IMR-90 (cell line): ENCODE data around the gene ZNF878. TPM values are rescaled to one million over a fixed set of nuclear protein-coding genes. Genes with fewer than 3 reads are reported as not detected.

Experiments used
- ATAC-seq: fragments of 200-7000 bp; cut with Tn5 transposase; 2 replicates; pipeline ENCODE4 v1.9.1; 2020; ENCODE audit warnings: low read depth, mild to moderate bottlenecking, moderate library complexity
- BruUV-seq: library from RNA; stranded (reverse); fragments of 400-500 nt; replicated peaks from 2 replicates; lab custom pipeline; 2021; lab: Mats Ljungman, UMichigan
- CTCF ChIA-PET: fragments of 300-600 bp; formaldehyde crosslinking; extraction: SDS; loops from one replicate; lab custom pipeline; 2021; ENCODE audit warnings: antibody characterized with exemption; lab: Yijun Ruan, JAX
- POLR2A ChIA-PET: fragments of 300-600 bp; sonication (Branson Sonifier 250); formaldehyde crosslinking; loops from one replicate; lab custom pipeline; 2022; ENCODE audit warnings: antibody characterized with exemption; ENCODE audit not compliant: unreplicated experiment; lab: Charles Lee
- DNase-seq: peaks from one replicate; pipeline ENCODE4 v3.0.0; 2013
- H2AFZ ChIP-seq: replicated peaks from 2 replicates; pipeline ENCODE3; 2013; ENCODE audit warnings: low read length, mild to moderate bottlenecking; ENCODE audit not compliant: poor library complexity
- H2AK5ac ChIP-seq: 2 replicates; pipeline ENCODE4 v1.6.1; 2013; ENCODE audit warnings: low read depth, low read length, inconsistent platforms
- H2AK9ac ChIP-seq: replicated peaks from 2 replicates; pipeline ENCODE3; 2013; ENCODE audit warnings: mild to moderate bottlenecking, low read depth, low read length, moderate library complexity; ENCODE audit not compliant: poor library complexity
- H2BK120ac ChIP-seq: 2 replicates; pipeline ENCODE4 v1.6.1; 2013; ENCODE audit warnings: low read depth, low read length, inconsistent platforms
- H2BK15ac ChIP-seq: 3 replicates; pipeline ENCODE4 v1.6.1; 2013; ENCODE audit warnings: low read depth, low read length, inconsistent platforms
- H2BK20ac ChIP-seq: 2 replicates; pipeline ENCODE4 v1.6.1; 2013; ENCODE audit warnings: low read depth, mild to moderate bottlenecking, inconsistent platforms, low read length, moderate library complexity
- H2BK5ac ChIP-seq: 2 replicates; pipeline ENCODE4 v1.6.1; 2013; ENCODE audit warnings: mild to moderate bottlenecking, low read depth, low read length, inconsistent platforms; ENCODE audit not compliant: poor library complexity, severe bottlenecking
- H3K14ac ChIP-seq: replicated peaks from 2 replicates; pipeline ENCODE4 v1.6.1; 2013; ENCODE audit warnings: low read depth, low read length, inconsistent platforms
- H3K18ac ChIP-seq: 2 replicates; pipeline ENCODE4 v1.6.1; 2013; ENCODE audit warnings: low read depth, low read length, control low read depth
- H3K23ac ChIP-seq: 2 replicates; pipeline ENCODE4 v1.6.1; 2013; ENCODE audit warnings: low read depth, low read length, inconsistent platforms
- H3K27ac ChIP-seq: 2 replicates; pipeline ENCODE4 v1.5.1; 2013; ENCODE audit warnings: mild to moderate bottlenecking, control low read depth, low read length; ENCODE audit not compliant: insufficient read depth
- H3K27me3 ChIP-seq: 2 replicates; pipeline ENCODE4 v1.6.1; 2013; ENCODE audit warnings: low read length; ENCODE audit not compliant: control insufficient read depth, insufficient read depth
- H3K36me3 ChIP-seq: 2 replicates; pipeline ENCODE4 v1.6.1; 2013; ENCODE audit warnings: low read length, mixed read lengths; ENCODE audit not compliant: control insufficient read depth, insufficient read depth
- H3K4ac ChIP-seq: 2 replicates; pipeline ENCODE4 v1.6.1; 2013; ENCODE audit warnings: low read depth, low read length, inconsistent platforms
- H3K4me1 ChIP-seq: 2 replicates; pipeline ENCODE4 v1.6.1; 2013; ENCODE audit warnings: low read length, mixed read lengths; ENCODE audit not compliant: control insufficient read depth, insufficient read depth
- H3K4me2 ChIP-seq: 2 replicates; pipeline ENCODE4 v1.6.1; 2013; ENCODE audit warnings: low read depth, mild to moderate bottlenecking, control low read depth, low read length, moderate library complexity
- H3K4me3 ChIP-seq: 2 replicates; pipeline ENCODE4 v1.5.1; 2013; ENCODE audit warnings: low read depth, mild to moderate bottlenecking, control low read depth, low read length, moderate library complexity; ENCODE audit not compliant: insufficient read depth
- H3K56ac ChIP-seq: 2 replicates; pipeline ENCODE4 v1.6.1; 2013; ENCODE audit warnings: low read length, inconsistent platforms; ENCODE audit not compliant: insufficient read depth; ENCODE audit errors: extremely low read depth
- H3K79me1 ChIP-seq, 2 experiments: 2 replicates each; pipeline ENCODE4 v1.6.1; 2013; ENCODE audit warnings: low read length in 2 of 2, inconsistent platforms in 1 of 2, low read depth in 1 of 2
- H3K9ac ChIP-seq: 2 replicates; pipeline ENCODE4 v1.6.1; 2013; ENCODE audit warnings: low read depth, low read length, control low read depth
- H3K9me1 ChIP-seq: 2 replicates; pipeline ENCODE4 v1.6.1; 2013; ENCODE audit warnings: low read length, inconsistent platforms; ENCODE audit not compliant: insufficient read depth
- H3K9me3 ChIP-seq: 2 replicates; pipeline ENCODE4 v1.6.1; 2013; ENCODE audit warnings: low read length; ENCODE audit not compliant: control insufficient read depth, insufficient read depth
- H4K20me1 ChIP-seq: 2 replicates; pipeline ENCODE4 v1.6.1; 2013; ENCODE audit warnings: low read length, inconsistent platforms; ENCODE audit not compliant: insufficient read depth
- H4K5ac ChIP-seq: 2 replicates; pipeline ENCODE4 v1.6.1; 2013; ENCODE audit warnings: mild to moderate bottlenecking, low read depth, low read length, control low read depth
- H4K8ac ChIP-seq, 2 experiments: 2 replicates each; pipeline ENCODE4 v1.6.1; 2013; ENCODE audit warnings: low read depth in 2 of 2, low read length in 2 of 2, control low read depth in 1 of 2, inconsistent platforms in 1 of 2
- H4K91ac ChIP-seq: 2 replicates; pipeline ENCODE4 v1.6.1; 2013; ENCODE audit warnings: low read depth, low read length, inconsistent platforms; ENCODE audit not compliant: insufficient read depth
- BHLHE40 ChIP-seq: fragments of 150-350 bp; IDR thresholded peaks from 2 replicates; pipeline ENCODE4 v1.6.1; 2016; ENCODE audit warnings: mild to moderate bottlenecking, low read depth, low read length
- CEBPB ChIP-seq: IDR thresholded peaks from 2 replicates; pipeline ENCODE4 v1.6.1; 2012; ENCODE audit warnings: low read depth, low read length, improper control_type of control experiment
- CHD1 ChIP-seq: IDR thresholded peaks from 2 replicates; pipeline ENCODE4 v1.6.1; 2012; ENCODE audit warnings: low read depth, low read length, improper control_type of control experiment
- MAFK ChIP-seq: IDR thresholded peaks from 2 replicates; pipeline ENCODE4 v1.6.1; 2012; ENCODE audit warnings: low read depth, low read length, improper control_type of control experiment
- MAZ ChIP-seq: IDR thresholded peaks from 2 replicates; pipeline ENCODE4 v1.6.1; 2012; ENCODE audit warnings: low read depth, mild to moderate bottlenecking, low read length, improper control_type of control experiment, moderate library complexity, borderline replicate concordance
- NFE2L2 ChIP-seq: fragments of 150-350 bp; IDR thresholded peaks from 2 replicates; pipeline ENCODE4 v1.6.1; 2016; ENCODE audit warnings: low read depth, mild to moderate bottlenecking, low read length
- POLR2A ChIP-seq: IDR thresholded peaks from 2 replicates; pipeline ENCODE4 v1.6.1; 2012; ENCODE audit warnings: mild to moderate bottlenecking, low read depth, low read length
- RAD21 ChIP-seq: IDR thresholded peaks from 2 replicates; pipeline ENCODE4 v1.6.1; 2012; ENCODE audit warnings: low read length, improper control_type of control experiment
- RCOR1 ChIP-seq: IDR thresholded peaks from 2 replicates; pipeline ENCODE4 v1.6.1; 2012; ENCODE audit warnings: mild to moderate bottlenecking, low read length, improper control_type of control experiment; ENCODE audit not compliant: insufficient replicate concordance
- RFX5 ChIP-seq: IDR thresholded peaks from 2 replicates; pipeline ENCODE4 v1.8.0; 2012; ENCODE audit warnings: low read depth, mild to moderate bottlenecking, low read length, moderate library complexity
- SMC3 ChIP-seq: fragments of 150-350 bp; IDR thresholded peaks from 2 replicates; pipeline ENCODE4 v1.6.1; 2016; ENCODE audit warnings: low read depth, mild to moderate bottlenecking, antibody characterized with exemption, low read length, moderate library complexity
- WGBS, 2 experiments: methylation state at CpG; one replicate each; pipeline versions ENCODE4 v1.1.5 to v1.1.7; 2013; ENCODE audit warnings: missing lambda C conversion rate in 2 of 2; ENCODE audit not compliant: insufficient read length in 1 of 2; ENCODE audit errors: extremely low coverage in 2 of 2; 5-methylcytosine and 5-hydroxymethylcytosine counted together
- dilution Hi-C: fragments of 300-500 bp; cut with HindIII; formaldehyde crosslinking; loops from one replicate; pipeline ENCODE4 v1.14.3; 2018; ENCODE audit warnings: low sequenced_read_pairs; ENCODE audit not compliant: unreplicated experiment
- in situ Hi-C: fragments of 300-500 bp; cut with MboI; formaldehyde crosslinking; loops from 3 replicates; pipeline ENCODE4 v1.14.3; 2019; ENCODE audit warnings: low sequenced_read_pairs, inconsistent platforms, mixed read lengths
- intact Hi-C: fragments of 100-400 bp; cut with micrococcal nuclease; formaldehyde crosslinking; loops from 2 replicates; pipeline ENCODE4 v1.10.0; 2022
- polyA plus RNA-seq, 3 experiments: library from polyadenylated mRNA; depleted of rRNA; stranded (reverse); fragments of >200 nt; gene quantifications; 2 replicates each; pipeline ENCODE4 v1.2.3, GENCODE V29; 2012; ENCODE audit warnings: low replicate concordance in 1 of 3
- total RNA-seq: library from RNA; depleted of rRNA; stranded (reverse); fragments of >200 nt; gene quantifications from 2 replicates; pipeline ENCODE4 v1.2.3, GENCODE V29; 2012
- TF ChIP-seq, protein P1 (sequence below): fragments of 150-350 bp; IDR thresholded peaks from 2 replicates; pipeline ENCODE4 v1.6.1; 2017; ENCODE audit warnings: mild to moderate bottlenecking, antibody characterized with exemption, low read length, low read depth
- TF ChIP-seq, protein P2 (sequence below): conservative IDR thresholded peaks from 2 replicates; pipeline ENCODE4 v1.5.1; 2012; ENCODE audit warnings: mild to moderate bottlenecking, low read depth, low read length, improper control_type of control experiment
- TF ChIP-seq, protein P3 (sequence below): fragments of 150-350 bp; IDR thresholded peaks from 2 replicates; pipeline ENCODE4 v1.6.1; 2016; ENCODE audit warnings: low read depth, mild to moderate bottlenecking, low read length, moderate library complexity, borderline replicate concordance

Gene ZNF878
- total and polyA plus RNA-seq, 2 of the 4 experiments (the other 2 are of a cell fraction), result 0.05 to 0.36 TPM

DNA sequence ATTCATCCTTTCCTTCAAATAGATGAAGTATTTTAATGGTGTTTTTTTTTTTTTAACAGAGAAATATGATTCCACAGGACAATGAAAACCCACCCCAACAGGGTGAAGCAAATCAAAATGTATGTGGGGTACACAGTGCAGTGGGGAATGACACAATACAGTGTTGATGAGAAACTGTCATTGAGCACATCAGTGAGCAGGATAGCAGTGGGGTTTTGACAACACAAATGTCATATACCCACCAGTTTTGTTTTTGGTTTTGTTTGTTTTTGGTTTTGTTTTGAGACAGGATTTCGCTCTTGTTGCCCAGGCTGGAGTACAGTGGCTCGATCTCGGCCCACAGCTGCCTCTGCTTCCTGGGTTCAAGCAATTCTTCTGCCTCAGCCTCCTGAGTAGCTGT, 41.0 kb upstream of the ZNF878 start:
- Histone ChIP-seq H3K23ac (no peak overlapping the region), H3K27me3 (no peaks in the 10 kb centered on the region), H3K4me1 (0 out of 2 replicates have a peak, but pooled peaks cover 2% of the 10 kb centered on the region), H3K4ac (no peak overlapping the region), H2AK5ac (no peak overlapping the region), H3K9me1 (peaks cover 3% of the 10 kb centered on the region; the same call in 1 of the 2 replicates), H3K9ac (no peak overlapping the region), H3K27ac (no peak overlapping the region), H2AK9ac (no peak overlapping the region), H3K4me2 (no peak overlapping the region), H3K9me3 (peaks cover 5% of the 10 kb centered on the region; the same call in 1 of the 2 replicates), H4K8ac (no peak overlapping the region), H2BK20ac (no peak overlapping the region), H4K91ac (no peak overlapping the region), H3K79me1 (peaks cover 14 to 25% of the 10 kb centered on the region in 2 experiments), H2BK120ac (no peak overlapping the region), H3K4me3 (no peak overlapping the region), H2BK15ac (no peak overlapping the region), H2BK5ac (no peak overlapping the region), H3K56ac (no peak overlapping the region), H3K18ac (no peak overlapping the region), H4K20me1 (no peaks in the 10 kb centered on the region), H3K14ac (no peak overlapping the region), H3K36me3 (0 out of 2 replicates have a peak, but pooled peaks cover 3% of the 10 kb centered on the region), H4K5ac (no peak overlapping the region), H2AFZ (no peak overlapping the region)
- POLR2A ChIA-PET, result no interaction called here
- intact Hi-C loops, result loop anchor here (5.0 kb wide), 1 partner anchor 274 kb away; the partner anchor contains the start of gene ZNF442
- BruUV-seq, result no TSS peak
- ATAC-seq (no peak), DNase-seq (no peak)
- dilution Hi-C loops, result no loop called here
- WGBS, 2 experiments, result no CpG with 5 or more reads among the region's 3 CpGs
- TF ChIP-seq CHD1 (no peak), POLR2A (no peak), NFE2L2 (no peak), BHLHE40 (no peak), RFX5 (no peak), CEBPB (no peak), RCOR1 (no peak), MAZ (no peak), RAD21 (no peak), SMC3 (no peak), MAFK (no peak)
- TF ChIP-seq, protein P1, sequence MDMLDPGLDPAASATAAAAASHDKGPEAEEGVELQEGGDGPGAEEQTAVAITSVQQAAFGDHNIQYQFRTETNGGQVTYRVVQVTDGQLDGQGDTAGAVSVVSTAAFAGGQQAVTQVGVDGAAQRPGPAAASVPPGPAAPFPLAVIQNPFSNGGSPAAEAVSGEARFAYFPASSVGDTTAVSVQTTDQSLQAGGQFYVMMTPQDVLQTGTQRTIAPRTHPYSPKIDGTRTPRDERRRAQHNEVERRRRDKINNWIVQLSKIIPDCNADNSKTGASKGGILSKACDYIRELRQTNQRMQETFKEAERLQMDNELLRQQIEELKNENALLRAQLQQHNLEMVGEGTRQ, result no peak
- TF ChIP-seq, protein P2, sequence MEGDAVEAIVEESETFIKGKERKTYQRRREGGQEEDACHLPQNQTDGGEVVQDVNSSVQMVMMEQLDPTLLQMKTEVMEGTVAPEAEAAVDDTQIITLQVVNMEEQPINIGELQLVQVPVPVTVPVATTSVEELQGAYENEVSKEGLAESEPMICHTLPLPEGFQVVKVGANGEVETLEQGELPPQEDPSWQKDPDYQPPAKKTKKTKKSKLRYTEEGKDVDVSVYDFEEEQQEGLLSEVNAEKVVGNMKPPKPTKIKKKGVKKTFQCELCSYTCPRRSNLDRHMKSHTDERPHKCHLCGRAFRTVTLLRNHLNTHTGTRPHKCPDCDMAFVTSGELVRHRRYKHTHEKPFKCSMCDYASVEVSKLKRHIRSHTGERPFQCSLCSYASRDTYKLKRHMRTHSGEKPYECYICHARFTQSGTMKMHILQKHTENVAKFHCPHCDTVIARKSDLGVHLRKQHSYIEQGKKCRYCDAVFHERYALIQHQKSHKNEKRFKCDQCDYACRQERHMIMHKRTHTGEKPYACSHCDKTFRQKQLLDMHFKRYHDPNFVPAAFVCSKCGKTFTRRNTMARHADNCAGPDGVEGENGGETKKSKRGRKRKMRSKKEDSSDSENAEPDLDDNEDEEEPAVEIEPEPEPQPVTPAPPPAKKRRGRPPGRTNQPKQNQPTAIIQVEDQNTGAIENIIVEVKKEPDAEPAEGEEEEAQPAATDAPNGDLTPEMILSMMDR, result no peak
- TF ChIP-seq, protein P3, sequence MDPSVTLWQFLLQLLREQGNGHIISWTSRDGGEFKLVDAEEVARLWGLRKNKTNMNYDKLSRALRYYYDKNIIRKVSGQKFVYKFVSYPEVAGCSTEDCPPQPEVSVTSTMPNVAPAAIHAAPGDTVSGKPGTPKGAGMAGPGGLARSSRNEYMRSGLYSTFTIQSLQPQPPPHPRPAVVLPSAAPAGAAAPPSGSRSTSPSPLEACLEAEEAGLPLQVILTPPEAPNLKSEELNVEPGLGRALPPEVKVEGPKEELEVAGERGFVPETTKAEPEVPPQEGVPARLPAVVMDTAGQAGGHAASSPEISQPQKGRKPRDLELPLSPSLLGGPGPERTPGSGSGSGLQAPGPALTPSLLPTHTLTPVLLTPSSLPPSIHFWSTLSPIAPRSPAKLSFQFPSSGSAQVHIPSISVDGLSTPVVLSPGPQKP, result no peak
- CTCF ChIA-PET, result no interaction called here
- in situ Hi-C loops, result no loop called here
